Transverse colon (tissue), 3 donors: ENCODE results near the gene RSPO4.

ENCODE experiments used
- EP300 ChIP-seq: sonication (generic); formaldehyde crosslinking; IDR thresholded peaks from one replicate; pipeline ENCODE4 v1.6.1; 2017; ENCODE audit warnings: antibody characterized with exemption, low read depth
- TF ChIP-seq, protein P1 (sequence below), 5 experiments: fragments of 200-600 bp in 3 of 5; fragments of 450-650 bp in 2 of 5; sonication (generic) in 3 of 5; IDR thresholded peaks; 1 replicate in 2 of 5; 2 replicates in 3 of 5; pipeline ENCODE4 v1.5.1; 2016 to 2017; ENCODE audit warnings: antibody characterized with exemption in 5 of 5, inconsistent platforms in 3 of 5, mild to moderate bottlenecking in 2 of 5, moderate library complexity in 1 of 5

DNA sequence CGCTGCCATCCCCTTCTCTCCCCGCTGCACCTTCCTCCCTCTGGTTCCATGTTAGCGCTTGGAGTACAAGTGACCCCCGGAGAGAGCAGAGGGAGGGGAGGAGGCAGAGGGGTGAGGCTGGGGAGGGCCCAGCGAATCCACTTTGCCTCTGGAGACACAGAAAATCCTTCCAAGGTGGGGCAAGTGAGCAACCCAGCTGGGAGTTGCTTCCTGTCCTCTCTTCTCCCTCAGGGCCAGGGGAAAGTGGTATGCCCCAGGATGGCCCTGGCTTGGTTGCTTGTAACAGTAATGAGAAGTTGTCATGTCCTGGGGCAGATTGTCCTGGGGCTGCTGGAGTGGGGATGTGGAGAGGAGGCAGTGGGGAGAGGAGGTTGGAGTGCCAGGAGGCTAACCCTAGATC, 85.3 kb downstream of the RSPO4 start:
- TF ChIP-seq, protein P1, sequence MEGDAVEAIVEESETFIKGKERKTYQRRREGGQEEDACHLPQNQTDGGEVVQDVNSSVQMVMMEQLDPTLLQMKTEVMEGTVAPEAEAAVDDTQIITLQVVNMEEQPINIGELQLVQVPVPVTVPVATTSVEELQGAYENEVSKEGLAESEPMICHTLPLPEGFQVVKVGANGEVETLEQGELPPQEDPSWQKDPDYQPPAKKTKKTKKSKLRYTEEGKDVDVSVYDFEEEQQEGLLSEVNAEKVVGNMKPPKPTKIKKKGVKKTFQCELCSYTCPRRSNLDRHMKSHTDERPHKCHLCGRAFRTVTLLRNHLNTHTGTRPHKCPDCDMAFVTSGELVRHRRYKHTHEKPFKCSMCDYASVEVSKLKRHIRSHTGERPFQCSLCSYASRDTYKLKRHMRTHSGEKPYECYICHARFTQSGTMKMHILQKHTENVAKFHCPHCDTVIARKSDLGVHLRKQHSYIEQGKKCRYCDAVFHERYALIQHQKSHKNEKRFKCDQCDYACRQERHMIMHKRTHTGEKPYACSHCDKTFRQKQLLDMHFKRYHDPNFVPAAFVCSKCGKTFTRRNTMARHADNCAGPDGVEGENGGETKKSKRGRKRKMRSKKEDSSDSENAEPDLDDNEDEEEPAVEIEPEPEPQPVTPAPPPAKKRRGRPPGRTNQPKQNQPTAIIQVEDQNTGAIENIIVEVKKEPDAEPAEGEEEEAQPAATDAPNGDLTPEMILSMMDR (IDR thresholded peaks at IDR 0.05), result no peak
- TF ChIP-seq EP300, result no peak
